Tibial nerve (tissue), 4 donors: ENCODE measurements around the gene GNA14.
"Not testable (repeated sequence)": the region's sequence is repeated elsewhere in the genome, so short reads cannot be mapped to it uniquely, and the experiment has no call there.

Source experiments
- EP300 ChIP-seq, 2 donors: sonication (generic); formaldehyde crosslinking; IDR thresholded peaks; one replicate each; pipeline ENCODE4 v1.6.1; 2017; ENCODE audit warnings: antibody characterized with exemption in 2 of 2, mild to moderate bottlenecking in 1 of 2
- POLR2A ChIP-seq, 2 donors: fragments of 450-650 bp; IDR thresholded peaks; one replicate each; pipeline ENCODE4 v1.6.1; 2017; ENCODE audit warnings: antibody characterized with exemption in 2 of 2, mild to moderate bottlenecking in 2 of 2, moderate library complexity in 2 of 2
- TF ChIP-seq, protein P1 (sequence below), 5 experiments: fragments of 200-600 bp in 3 of 5; fragments of 450-650 bp in 2 of 5; sonication (generic) in 3 of 5; IDR thresholded peaks; one replicate each; pipeline ENCODE4 v1.5.1; 2016 to 2019; ENCODE audit warnings: antibody characterized with exemption in 5 of 5, mild to moderate bottlenecking in 3 of 5, moderate library complexity in 2 of 5

DNA sequence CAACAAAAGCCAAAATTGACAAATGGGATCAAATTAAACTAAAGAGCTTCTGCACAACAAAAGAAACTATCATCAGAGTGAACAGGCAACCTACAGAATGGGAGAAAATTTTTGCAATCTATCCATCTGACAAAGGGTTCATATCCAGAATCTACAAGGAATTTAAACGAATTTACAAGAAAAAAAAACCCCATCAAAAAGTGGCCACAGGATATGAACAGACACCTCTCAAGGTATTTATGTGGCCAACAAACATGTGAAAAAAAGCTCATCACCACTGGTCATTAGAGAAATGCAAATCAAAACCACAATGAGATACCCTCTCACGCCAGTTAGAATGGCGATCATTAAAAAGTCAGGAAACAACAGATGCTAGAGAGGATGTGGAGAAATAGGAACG, 19.3 kb downstream of the GNA14 start:
- not testable (repeated sequence) for TF ChIP-seq EP300, POLR2A (IDR thresholded peaks at IDR 0.05)
- TF ChIP-seq, protein P1, sequence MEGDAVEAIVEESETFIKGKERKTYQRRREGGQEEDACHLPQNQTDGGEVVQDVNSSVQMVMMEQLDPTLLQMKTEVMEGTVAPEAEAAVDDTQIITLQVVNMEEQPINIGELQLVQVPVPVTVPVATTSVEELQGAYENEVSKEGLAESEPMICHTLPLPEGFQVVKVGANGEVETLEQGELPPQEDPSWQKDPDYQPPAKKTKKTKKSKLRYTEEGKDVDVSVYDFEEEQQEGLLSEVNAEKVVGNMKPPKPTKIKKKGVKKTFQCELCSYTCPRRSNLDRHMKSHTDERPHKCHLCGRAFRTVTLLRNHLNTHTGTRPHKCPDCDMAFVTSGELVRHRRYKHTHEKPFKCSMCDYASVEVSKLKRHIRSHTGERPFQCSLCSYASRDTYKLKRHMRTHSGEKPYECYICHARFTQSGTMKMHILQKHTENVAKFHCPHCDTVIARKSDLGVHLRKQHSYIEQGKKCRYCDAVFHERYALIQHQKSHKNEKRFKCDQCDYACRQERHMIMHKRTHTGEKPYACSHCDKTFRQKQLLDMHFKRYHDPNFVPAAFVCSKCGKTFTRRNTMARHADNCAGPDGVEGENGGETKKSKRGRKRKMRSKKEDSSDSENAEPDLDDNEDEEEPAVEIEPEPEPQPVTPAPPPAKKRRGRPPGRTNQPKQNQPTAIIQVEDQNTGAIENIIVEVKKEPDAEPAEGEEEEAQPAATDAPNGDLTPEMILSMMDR (IDR thresholded peaks at IDR 0.05): not testable (repeated sequence)
